GM12875 (cell line): ENCODE results near the gene ARRB1.
"Not testable (repeated sequence)": the region's sequence is repeated elsewhere in the genome, so short reads cannot be mapped to it uniquely, and the experiment has no call there.

Experiments
- H3K4me3 ChIP-seq: one replicate; pipeline ENCODE4 v1.5.1; 2011; ENCODE audit warnings: low read depth, low read length, control low read depth
- CTCF ChIP-seq: IDR thresholded peaks from 2 replicates; pipeline ENCODE4 v1.5.1; 2011; ENCODE audit warnings: low read depth, mild to moderate bottlenecking, control low read depth, inconsistent platforms, low read length, moderate library complexity, borderline replicate concordance; ENCODE audit not compliant: insufficient read depth

ARRB1 gene

GRCh38 chr11:75369560-75370255 lies 18.2 kb upstream of the ARRB1 start:
- no peak overlapping the region for H3K4me3 ChIP-seq
- no peak for TF ChIP-seq CTCF

DNA sequence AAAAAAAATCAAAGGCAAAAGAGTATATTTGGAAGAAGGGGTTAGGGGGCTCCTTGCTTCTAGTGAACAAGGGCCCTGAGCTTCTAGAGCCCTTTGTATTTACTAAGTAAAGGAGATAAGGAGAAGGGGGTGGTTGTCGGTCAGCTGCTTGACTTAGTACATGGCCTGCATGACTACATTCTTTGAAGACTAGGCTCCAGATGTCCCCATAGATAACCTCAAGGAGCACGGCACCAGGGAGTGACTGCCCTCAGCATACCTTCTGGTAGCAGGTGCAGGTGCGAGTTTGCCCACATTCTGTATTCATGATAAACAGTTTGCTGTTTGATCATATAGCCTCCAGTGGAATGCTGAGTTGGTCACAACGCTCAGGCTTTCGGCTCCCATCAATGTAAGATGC lies 15.4 kb upstream of the ARRB1 start:
- H3K4me3 ChIP-seq, result not testable (repeated sequence)

DNA sequence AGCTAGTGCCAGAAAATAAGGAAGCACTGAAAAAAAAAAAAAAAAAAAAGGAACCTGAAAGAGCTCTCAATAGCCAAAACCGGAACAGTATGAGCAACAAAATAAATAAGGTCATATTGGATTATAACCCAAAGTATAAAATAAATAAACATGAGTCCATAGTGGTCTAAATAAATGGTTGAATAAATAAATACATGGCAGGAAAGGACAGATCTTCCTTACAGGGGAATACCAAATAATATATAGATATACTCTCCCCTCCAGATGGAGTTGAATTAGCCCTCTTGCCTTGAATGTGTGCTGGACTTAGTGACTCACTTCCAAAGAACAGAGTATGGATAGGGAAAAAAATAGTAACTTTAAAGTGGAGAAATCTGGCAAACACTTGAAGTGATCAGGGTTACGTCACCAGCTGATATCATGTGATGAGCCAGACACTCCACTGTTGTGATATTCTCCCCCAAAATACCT lies 14.3 kb upstream of the ARRB1 start:
- no peak for TF ChIP-seq CTCF
- no peak overlapping the region for H3K4me3 ChIP-seq

- not testable (repeated sequence) for H3K4me3 ChIP-seq
Measured at GRCh38 chr11:75362285-75362684, 10.8 kb upstream of the ARRB1 start.

DNA sequence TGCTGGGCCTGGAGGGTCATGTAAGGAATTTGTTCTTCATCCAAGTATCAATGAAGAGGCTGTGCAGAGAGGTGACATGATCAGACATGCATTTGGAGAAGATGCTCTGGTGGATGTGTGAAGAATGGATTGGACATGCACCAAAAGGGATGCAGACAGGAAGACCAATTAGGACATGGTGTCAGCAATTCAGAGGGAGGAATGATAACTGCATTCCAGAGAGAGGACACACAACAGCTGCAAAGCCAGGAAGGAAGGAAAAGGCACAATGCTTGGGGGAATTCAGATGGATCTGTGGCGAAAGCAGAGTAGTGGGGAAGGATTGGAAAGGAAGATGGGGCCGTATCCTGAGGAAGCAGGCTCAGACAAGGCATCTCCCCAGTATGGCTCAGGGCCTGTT lies 5.2 kb upstream of the ARRB1 start:
- no peak for TF ChIP-seq CTCF
- H3K4me3 ChIP-seq, result no peak overlapping the region

DNA sequence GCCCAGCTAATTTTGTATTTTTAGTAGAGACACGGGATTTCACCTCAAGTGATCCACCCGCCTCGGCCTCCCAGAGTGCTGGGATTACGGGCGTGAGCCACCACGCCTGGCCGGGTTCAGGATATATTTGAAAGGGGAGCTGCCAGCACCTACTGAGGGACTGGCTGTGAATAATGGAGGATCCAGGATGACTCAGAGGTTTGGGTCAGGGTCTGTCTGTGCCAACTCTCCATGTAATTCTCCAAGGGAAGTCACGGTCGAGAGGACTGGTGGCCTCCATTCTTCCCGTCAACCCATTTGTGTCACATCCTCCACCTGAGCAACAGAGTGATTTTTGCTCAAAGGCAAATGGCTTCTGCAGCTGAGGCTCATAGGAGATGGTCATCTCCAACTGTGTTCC lies 3.6 kb upstream of the ARRB1 start:
- no peak overlapping the region for H3K4me3 ChIP-seq
- TF ChIP-seq CTCF, result no peak

DNA sequence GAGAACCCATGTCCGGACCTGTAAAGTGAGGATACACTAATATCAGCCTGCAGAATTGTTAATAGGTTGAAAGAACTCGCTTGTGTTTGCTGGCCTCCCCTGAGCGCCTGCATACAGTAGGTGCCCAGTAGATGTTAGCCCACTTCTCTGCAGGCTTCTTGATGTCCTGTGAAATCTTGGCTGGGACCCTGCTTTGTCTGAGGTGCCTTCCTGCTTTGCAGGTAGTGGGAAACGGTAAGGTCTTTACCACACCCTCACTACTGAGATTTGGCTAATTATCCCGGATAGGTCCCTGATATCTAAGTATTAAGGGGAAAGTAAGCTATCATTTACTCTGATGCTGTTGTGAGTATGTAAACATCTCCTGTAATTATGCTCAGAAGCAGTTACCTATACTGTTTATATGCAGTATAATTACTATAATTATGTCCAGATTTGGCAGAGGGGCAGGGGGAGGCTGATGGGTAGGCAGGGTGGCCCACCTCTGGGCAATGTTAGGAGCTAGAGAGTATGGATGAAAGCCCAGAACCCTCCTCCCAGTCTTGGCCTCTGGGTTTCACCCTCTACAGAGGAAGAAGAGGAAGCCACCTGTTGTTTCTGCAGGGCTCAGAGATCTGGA lies 1.2 kb upstream of the ARRB1 start:
- TF ChIP-seq CTCF, result no peak
- H3K4me3 ChIP-seq, result peak overlapping the region; percentile 53

GRCh38 chr11:75351791-75352587 lies 528 bp upstream of the ARRB1 start:
- TF ChIP-seq CTCF, result peak; percentile 12; the same call in 1 of the 2 replicates
- H3K4me3 ChIP-seq, result peak overlapping the region; percentile 53
